ENCODE measurements around the gene ACBD6. TPM values are rescaled to one million over a fixed set of nuclear protein-coding genes. Genes with fewer than 3 reads are reported as not detected.

ACBD6 gene
- total and polyA plus RNA-seq, 8 donors, result 15.0 to 25.1 (median 18.6) TPM

- TF ChIP-seq CTCF (IDR thresholded peaks at IDR 0.05), result no peak
- Histone ChIP-seq H3K27me3 (no peaks in the 10 kb centered on the region), H3K9me3 (no peaks in the 10 kb centered on the region), H3K36me3 (no peaks in the 10 kb centered on the region), H3K4me1 (no peaks in the 10 kb centered on the region), H3K27ac (no peak overlapping the region), H3K4me3 (no peak overlapping the region)
- FAIRE-seq, result no peak
- intact Hi-C loops (cut with DNase I), result no loop called here
- no peak for ATAC-seq
- 88 to 90% methylated on average over 4 of the region's 4 CpGs for WGBS, 2 donors
- DNase-seq, result no peak
These were observed 150.4 kb downstream of the ACBD6 start for GRCh38 chr1:180352021-180352420.

GRCh38 chr1:180345148-180345547 is 157.2 kb downstream of the ACBD6 start:
- H3K9me3 ChIP-seq, result no peaks in the 10 kb centered on the region
- ATAC-seq (no peak), DNase-seq (no peak), FAIRE-seq (no peak)
- no peaks in the 10 kb centered on the region for H3K36me3 ChIP-seq
- H3K27ac ChIP-seq, result no peak overlapping the region
- H3K27me3 ChIP-seq, result no peaks in the 10 kb centered on the region
- no peak for TF ChIP-seq CTCF (IDR thresholded peaks at IDR 0.05)
- intact Hi-C loops (cut with DNase I), result no loop called here
- no peak overlapping the region for H3K4me3 ChIP-seq
- H3K4me1 ChIP-seq, result peaks cover 5 to 16% (median 13%) of the 10 kb centered on the region in 3 donors

GRCh38 chr1:180343921-180344769 is 158.2 kb downstream of the ACBD6 start:
- intact Hi-C loops (cut with DNase I), result no loop called here
- peaks cover 5 to 16% (median 13%) of the 10 kb centered on the region in 3 donors for H3K4me1 ChIP-seq
- peak; percentile 35 to 79 (median 77) for ATAC-seq
- H3K4me3 ChIP-seq, result no peak overlapping the region
- peak in 1 of 6 donors; percentile 27 for DNase-seq
- TF ChIP-seq CTCF (IDR thresholded peaks at IDR 0.05), result no peak
- H3K9me3 ChIP-seq, result no peaks in the 10 kb centered on the region
- WGBS, 2 donors, result 36 to 56% methylated on average over 1 of the region's 1 CpG
- FAIRE-seq, result no peak
- H3K27me3 ChIP-seq, result no peaks in the 10 kb centered on the region
- no peak overlapping the region for H3K27ac ChIP-seq
- H3K36me3 ChIP-seq, result no peaks in the 10 kb centered on the region

GRCh38 chr1:180327089-180327488 is 175.3 kb downstream of the ACBD6 start:
- H3K27ac ChIP-seq, result no peak overlapping the region
- H3K4me1 ChIP-seq, result no peaks in the 10 kb centered on the region
- DNase-seq (no peak), ATAC-seq (no peak), FAIRE-seq (no peak)
- no peaks in the 10 kb centered on the region for H3K27me3 ChIP-seq
- no peak for TF ChIP-seq CTCF (IDR thresholded peaks at IDR 0.05)
- no peaks in the 10 kb centered on the region for H3K9me3 ChIP-seq
- H3K36me3 ChIP-seq, result no peaks in the 10 kb centered on the region
- 96 to 98% methylated on average over 6 of the region's 6 CpGs for WGBS, 2 donors
- intact Hi-C loops (cut with DNase I), result no loop called here
- no peak overlapping the region for H3K4me3 ChIP-seq

GRCh38 chr1:180312926-180313325 is 189.5 kb downstream of the ACBD6 start:
- WGBS, 2 donors, result 93% methylated on average over 2 of the region's 2 CpGs
- FAIRE-seq (no peak), DNase-seq (no peak), ATAC-seq (no peak)
- Histone ChIP-seq H3K36me3 (peaks cover 0 to 4% (median 0%) of the 10 kb centered on the region in 3 donors), H3K27me3 (no peaks in the 10 kb centered on the region), H3K4me3 (no peak overlapping the region), H3K9me3 (no peaks in the 10 kb centered on the region), H3K4me1 (no peaks in the 10 kb centered on the region), H3K27ac (no peak overlapping the region)
- intact Hi-C loops (cut with DNase I), result no loop called here
- no peak for TF ChIP-seq CTCF (IDR thresholded peaks at IDR 0.05)

Measured in pancreas (tissue), 10 donors.